Measurements from ENCODE around the gene PYY.

DNA sequence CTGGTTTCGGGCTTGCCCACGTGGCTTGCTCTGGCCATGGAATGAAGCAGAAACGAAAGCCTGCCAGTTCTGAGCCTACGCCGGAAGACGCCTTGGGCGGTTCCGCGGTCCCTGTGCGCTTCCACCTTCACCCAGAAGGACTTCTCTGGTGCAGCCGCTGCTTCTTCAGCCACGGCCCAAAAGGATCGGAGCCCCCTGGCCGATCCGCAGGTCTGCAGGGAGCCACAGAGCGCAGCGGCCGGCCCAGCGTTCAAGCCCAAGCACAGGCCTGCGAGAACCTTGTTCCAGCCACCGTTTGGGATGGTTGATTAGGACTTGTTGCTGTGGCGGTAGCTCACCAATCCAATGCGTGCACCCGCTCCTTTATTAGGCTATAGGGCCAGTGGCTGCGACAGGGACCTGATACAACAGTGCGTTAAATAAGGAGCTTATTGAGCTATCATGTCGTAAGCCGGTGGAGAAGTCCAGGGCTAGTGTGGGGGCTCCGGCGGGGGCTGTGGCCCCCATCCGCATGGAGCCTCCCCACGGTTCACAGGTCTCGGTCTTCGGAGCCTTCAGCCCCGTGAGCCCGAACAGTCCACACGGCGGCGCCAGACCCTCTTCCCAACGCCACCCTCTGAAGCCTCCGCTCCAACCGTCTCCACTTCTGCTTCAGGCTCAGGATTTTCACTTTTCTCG is 36.3 kb downstream of the PYY start:
- TF ChIP-seq POLR2AphosphoS5 (IDR thresholded peaks at IDR 0.05): no peak
- TF ChIP-seq, protein P1, sequence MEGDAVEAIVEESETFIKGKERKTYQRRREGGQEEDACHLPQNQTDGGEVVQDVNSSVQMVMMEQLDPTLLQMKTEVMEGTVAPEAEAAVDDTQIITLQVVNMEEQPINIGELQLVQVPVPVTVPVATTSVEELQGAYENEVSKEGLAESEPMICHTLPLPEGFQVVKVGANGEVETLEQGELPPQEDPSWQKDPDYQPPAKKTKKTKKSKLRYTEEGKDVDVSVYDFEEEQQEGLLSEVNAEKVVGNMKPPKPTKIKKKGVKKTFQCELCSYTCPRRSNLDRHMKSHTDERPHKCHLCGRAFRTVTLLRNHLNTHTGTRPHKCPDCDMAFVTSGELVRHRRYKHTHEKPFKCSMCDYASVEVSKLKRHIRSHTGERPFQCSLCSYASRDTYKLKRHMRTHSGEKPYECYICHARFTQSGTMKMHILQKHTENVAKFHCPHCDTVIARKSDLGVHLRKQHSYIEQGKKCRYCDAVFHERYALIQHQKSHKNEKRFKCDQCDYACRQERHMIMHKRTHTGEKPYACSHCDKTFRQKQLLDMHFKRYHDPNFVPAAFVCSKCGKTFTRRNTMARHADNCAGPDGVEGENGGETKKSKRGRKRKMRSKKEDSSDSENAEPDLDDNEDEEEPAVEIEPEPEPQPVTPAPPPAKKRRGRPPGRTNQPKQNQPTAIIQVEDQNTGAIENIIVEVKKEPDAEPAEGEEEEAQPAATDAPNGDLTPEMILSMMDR (IDR thresholded peaks at IDR 0.05): peak; percentile 18 to 57 (median 23)
- TF ChIP-seq POLR2A (IDR thresholded peaks at IDR 0.05; ENCODE audit: low read depth): no peak
- TF ChIP-seq EP300 (IDR thresholded peaks at IDR 0.05): no peak

Measured in esophagus muscularis mucosa (tissue), 4 donors.